ENCODE results near the gene SH3TC1.

Gene SH3TC1

GRCh38 chr4:8217246-8217511, 18.1 kb downstream of the SH3TC1 start:
- DNase-seq, result no peak

- no peak for DNase-seq
Observed at GRCh38 chr4:8217871-8218270, 18.8 kb downstream of the SH3TC1 start.

GRCh38 chr4:8218371-8219031, 19.4 kb downstream of the SH3TC1 start:
- DNase-seq, result no peak

GRCh38 chr4:8219236-8219635, 20.1 kb downstream of the SH3TC1 start:
- no peak for DNase-seq

GRCh38 chr4:8220661-8221450, 21.8 kb downstream of the SH3TC1 start:
- DNase-seq, result no peak

- no peak for DNase-seq
Observed at GRCh38 chr4:8221476-8221875, 22.4 kb downstream of the SH3TC1 start.

- no peak for DNase-seq
Observed at GRCh38 chr4:8221985-8222384, 22.9 kb downstream of the SH3TC1 start.

GRCh38 chr4:8222609-8223388, 23.7 kb downstream of the SH3TC1 start:
- no peak for DNase-seq

GRCh38 chr4:8224267-8224974, 25.3 kb downstream of the SH3TC1 start:
- no peak for DNase-seq

- DNase-seq, result no peak
Observed at GRCh38 chr4:8224975-8225625, 26.0 kb downstream of the SH3TC1 start.

GRCh38 chr4:8225706-8226443, 26.8 kb downstream of the SH3TC1 start:
- DNase-seq, result no peak

GRCh38 chr4:8227201-8227770, 28.2 kb downstream of the SH3TC1 start:
- no peak for DNase-seq

- no peak for DNase-seq
Observed at GRCh38 chr4:8227771-8228318, 28.8 kb downstream of the SH3TC1 start.

- DNase-seq, result peak; percentile 70
Observed at GRCh38 chr4:8228319-8229250, 29.5 kb downstream of the SH3TC1 start.

GRCh38 chr4:8229331-8229975, 30.4 kb downstream of the SH3TC1 start:
- no peak for DNase-seq

GRCh38 chr4:8230033-8230432, 30.9 kb downstream of the SH3TC1 start:
- DNase-seq, result no peak

GRCh38 chr4:8230891-8231290, 31.8 kb downstream of the SH3TC1 start:
- DNase-seq, result no peak

GRCh38 chr4:8231551-8232049, 32.5 kb downstream of the SH3TC1 start:
- DNase-seq, result no peak

- DNase-seq, result no peak
Observed at GRCh38 chr4:8232748-8233147, 33.7 kb downstream of the SH3TC1 start.
